Measurements from ENCODE around the gene MICAL3. TPM values are rescaled to one million over a fixed set of nuclear protein-coding genes. Genes with fewer than 3 reads are reported as not detected.
A peak's percentile ranks its signal among the peaks of the same experiment; 100 is the strongest.

Gene MICAL3
- total RNA-seq, 1 donor from 2014 or later, result 54.8 TPM

DNA sequence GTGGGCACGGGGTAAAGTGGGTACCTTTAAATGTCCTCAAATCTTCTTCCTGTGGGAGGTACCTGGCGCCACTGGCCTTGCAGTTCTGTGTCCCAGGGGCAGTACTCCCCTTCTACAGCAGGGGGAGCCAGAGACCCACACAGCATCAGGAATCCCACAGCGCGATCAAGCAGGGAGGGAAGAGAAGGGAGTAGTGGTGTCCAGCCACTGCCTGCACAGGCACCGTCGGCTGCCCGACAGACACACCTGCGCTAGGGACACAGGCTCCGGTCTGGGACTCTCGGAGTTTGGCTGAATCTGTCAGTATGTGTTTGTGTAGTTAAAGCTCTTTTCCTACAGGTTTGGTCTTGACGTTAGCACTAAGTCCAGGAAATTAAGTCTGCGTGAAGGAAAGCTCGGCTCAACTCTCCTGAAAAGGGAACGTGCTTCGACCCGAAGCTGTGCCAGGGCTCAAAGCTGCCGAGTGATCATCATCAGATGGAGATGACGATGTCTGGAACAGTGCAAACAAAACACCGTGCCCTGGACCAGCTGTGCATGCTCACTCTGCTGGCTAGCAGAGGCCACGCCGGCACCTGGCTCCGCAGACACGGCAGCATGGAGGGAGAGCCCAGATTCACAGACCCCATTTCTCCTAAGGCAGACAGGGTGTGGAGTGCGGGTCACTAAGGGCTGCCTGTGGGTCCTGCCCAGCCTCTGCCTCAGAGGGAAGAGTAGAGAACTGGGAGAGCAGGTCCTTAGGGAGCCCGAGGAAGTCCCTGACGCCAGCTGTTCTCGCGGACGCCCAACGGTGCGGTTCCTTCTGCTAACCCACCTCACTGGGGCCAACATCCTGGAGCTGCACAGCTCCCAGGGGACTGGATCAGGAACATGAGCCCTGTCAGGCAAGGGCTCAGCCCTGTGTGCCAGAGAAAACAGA, 194.1 kb downstream of the MICAL3 start:
- no peaks in the 10 kb centered on the region for H3K9me3 Mint-ChIP-seq (ENCODE audit: low read depth)
- H3K4me1 Mint-ChIP-seq (ENCODE audit: low read depth), result no peaks in the 10 kb centered on the region
- no peak overlapping the region for H3K27ac Mint-ChIP-seq
- no peaks in the 10 kb centered on the region for H3K27me3 Mint-ChIP-seq
- H3K4me3 Mint-ChIP-seq (ENCODE audit: low read depth), result no peak overlapping the region
- TF ChIP-seq CTCF (IDR thresholded peaks at IDR 0.05; ENCODE audit: unreplicated experiment), result peak; percentile 99
- H3K36me3 Mint-ChIP-seq (ENCODE audit: insufficient read depth), result no peaks in the 10 kb centered on the region
- DNase-seq (ENCODE audit: low spot score, unreplicated experiment), result peak; percentile 88

DNA sequence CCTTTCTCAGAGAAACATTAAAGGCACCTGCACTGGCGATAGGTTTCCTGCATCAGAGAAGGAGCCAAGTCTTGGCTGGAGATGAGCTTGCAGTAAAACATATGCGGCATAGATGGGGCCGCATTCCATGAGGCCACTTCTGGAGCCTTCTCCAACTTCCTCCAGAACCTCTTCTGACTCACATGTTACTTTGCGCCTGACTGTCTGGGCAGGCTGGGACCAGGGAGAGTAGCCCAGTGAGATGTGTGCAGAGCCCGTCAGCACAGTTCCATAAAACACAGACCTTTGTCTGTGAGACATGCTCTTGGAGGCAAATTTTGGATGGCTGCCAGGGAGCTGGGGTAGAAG, 194.7 kb downstream of the MICAL3 start:
- Mint-ChIP-seq H3K36me3 (ENCODE audit: insufficient read depth) (no peaks in the 10 kb centered on the region), H3K4me3 (ENCODE audit: low read depth) (no peak overlapping the region), H3K27me3 (no peaks in the 10 kb centered on the region), H3K9me3 (ENCODE audit: low read depth) (no peaks in the 10 kb centered on the region), H3K4me1 (ENCODE audit: low read depth) (no peaks in the 10 kb centered on the region), H3K27ac (no peak overlapping the region)
- TF ChIP-seq CTCF (IDR thresholded peaks at IDR 0.05; ENCODE audit: unreplicated experiment), result no peak
- DNase-seq (ENCODE audit: low spot score, unreplicated experiment), result no peak

GRCh38 chr22:17828502-17829080, 195.8 kb downstream of the MICAL3 start:
- H3K36me3 Mint-ChIP-seq (ENCODE audit: insufficient read depth), result no peaks in the 10 kb centered on the region
- no peak for DNase-seq (ENCODE audit: low spot score, unreplicated experiment)
- no peak for TF ChIP-seq CTCF (IDR thresholded peaks at IDR 0.05; ENCODE audit: unreplicated experiment)
- no peak overlapping the region for H3K4me3 Mint-ChIP-seq (ENCODE audit: low read depth)
- no peaks in the 10 kb centered on the region for H3K27me3 Mint-ChIP-seq
- no peaks in the 10 kb centered on the region for H3K9me3 Mint-ChIP-seq (ENCODE audit: low read depth)
- H3K4me1 Mint-ChIP-seq (ENCODE audit: low read depth), result no peaks in the 10 kb centered on the region
- no peak overlapping the region for H3K27ac Mint-ChIP-seq

DNA sequence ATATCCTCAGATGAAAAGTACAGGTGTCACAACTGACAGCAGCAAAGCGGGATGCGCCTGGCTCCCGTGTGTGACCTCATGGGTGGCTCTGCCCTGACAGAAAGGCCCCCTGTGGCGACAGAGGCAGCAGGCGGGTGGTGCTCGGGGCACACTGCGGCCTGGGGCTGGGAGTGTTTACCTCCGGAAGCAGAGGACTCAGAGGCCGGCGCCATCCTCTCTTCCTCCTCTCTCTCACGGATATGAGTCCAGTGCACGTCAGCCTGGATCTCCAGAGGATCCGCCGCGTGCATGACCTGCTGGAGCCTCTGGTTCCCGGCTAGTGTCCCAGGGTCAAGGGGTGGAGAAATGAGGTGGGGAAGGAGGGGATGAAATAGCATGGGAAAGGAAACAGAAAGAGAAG, 196.9 kb downstream of the MICAL3 start:
- no peak overlapping the region for H3K4me3 Mint-ChIP-seq (ENCODE audit: low read depth)
- no peak for DNase-seq (ENCODE audit: low spot score, unreplicated experiment)
- no peaks in the 10 kb centered on the region for H3K27me3 Mint-ChIP-seq
- no peaks in the 10 kb centered on the region for H3K36me3 Mint-ChIP-seq (ENCODE audit: insufficient read depth)
- TF ChIP-seq CTCF (IDR thresholded peaks at IDR 0.05; ENCODE audit: unreplicated experiment), result no peak
- no peaks in the 10 kb centered on the region for H3K9me3 Mint-ChIP-seq (ENCODE audit: low read depth)
- H3K27ac Mint-ChIP-seq, result no peak overlapping the region
- H3K4me1 Mint-ChIP-seq (ENCODE audit: low read depth), result no peaks in the 10 kb centered on the region

GRCh38 chr22:17825876-17826550, 198.3 kb downstream of the MICAL3 start:
- Mint-ChIP-seq H3K27me3 (no peaks in the 10 kb centered on the region), H3K4me3 (ENCODE audit: low read depth) (no peak overlapping the region), H3K27ac (no peak overlapping the region), H3K9me3 (ENCODE audit: low read depth) (no peaks in the 10 kb centered on the region), H3K36me3 (ENCODE audit: insufficient read depth) (no peaks in the 10 kb centered on the region), H3K4me1 (ENCODE audit: low read depth) (no peaks in the 10 kb centered on the region)
- TF ChIP-seq CTCF (IDR thresholded peaks at IDR 0.05; ENCODE audit: unreplicated experiment), result no peak
- no peak for DNase-seq (ENCODE audit: low spot score, unreplicated experiment)
